Keratinocyte (primary cell): Measurements from ENCODE around the gene NTSR1. TPM values are rescaled to one million over a fixed set of nuclear protein-coding genes. Genes with fewer than 3 reads are reported as not detected.

Experiments used
- DNase-seq: peaks from one replicate; pipeline ENCODE4 v3.0.0-alpha.2; 2011; ENCODE audit warnings: low read depth, missing footprints, low spot score
- FAIRE-seq: peaks from 2 replicates; lab custom pipeline; 2011; peaks lifted over from hg19 to GRCh38; lab: Jason Lieb, UNC
- H2AFZ ChIP-seq: 2 replicates; pipeline ENCODE4 v1.6.0; 2012; ENCODE audit warnings: low read length, control low read depth, inconsistent platforms; ENCODE audit not compliant: control insufficient read depth
- H3K27ac ChIP-seq: 2 replicates; pipeline ENCODE4 v1.5.1; 2011; ENCODE audit warnings: low read length; ENCODE audit not compliant: control insufficient read depth, insufficient read depth
- H3K27me3 ChIP-seq: 3 replicates; pipeline ENCODE4 v1.6.0; 2011; ENCODE audit warnings: low read length; ENCODE audit not compliant: control insufficient read depth, insufficient read depth; ENCODE audit errors: extremely low read depth
- H3K36me3 ChIP-seq, 2 experiments: 2 replicates in 1 of 2; 3 replicates in 1 of 2; pipeline ENCODE4 v1.5.1; 2011; ENCODE audit warnings: low read length in 2 of 2, mild to moderate bottlenecking in 1 of 2; ENCODE audit not compliant: control insufficient read depth in 2 of 2, insufficient read depth in 2 of 2; ENCODE audit errors: extremely low read depth in 1 of 2
- H3K4me1 ChIP-seq: 3 replicates; pipeline ENCODE4 v1.5.1; 2011; ENCODE audit warnings: low read length; ENCODE audit not compliant: control insufficient read depth, insufficient read depth; ENCODE audit errors: extremely low read depth
- H3K4me2 ChIP-seq: 3 replicates; pipeline ENCODE4 v1.6.0; 2011; ENCODE audit warnings: low read depth, low read length; ENCODE audit not compliant: control insufficient read depth, insufficient read depth; ENCODE audit errors: extremely low read depth
- H3K4me3 ChIP-seq, 3 experiments: fragments of 200-600 bp in 1 of 3; sonication (generic) in 1 of 3; 2 replicates in 2 of 3; 3 replicates in 1 of 3; pipeline ENCODE4 v1.5.1; 2011 to 2016; ENCODE audit warnings: low read length in 3 of 3, mild to moderate bottlenecking in 3 of 3, control low read depth in 2 of 3, inconsistent platforms in 1 of 3, low read depth in 1 of 3, mixed read lengths in 1 of 3, mixed run types in 1 of 3, moderate library complexity in 1 of 3; ENCODE audit not compliant: control insufficient read depth in 2 of 3, insufficient read depth in 2 of 3; ENCODE audit errors: extremely low read depth in 1 of 3
- H3K79me2 ChIP-seq: 2 replicates; pipeline ENCODE4 v1.6.0; 2012; ENCODE audit warnings: low read length; ENCODE audit not compliant: control insufficient read depth, insufficient read depth
- H3K9ac ChIP-seq: 3 replicates; pipeline ENCODE4 v1.6.0; 2011; ENCODE audit warnings: low read length; ENCODE audit not compliant: control insufficient read depth, insufficient read depth; ENCODE audit errors: extremely low read depth
- H3K9me1 ChIP-seq: 3 replicates; pipeline ENCODE4 v1.6.0; 2011; ENCODE audit warnings: low read length; ENCODE audit not compliant: control insufficient read depth, insufficient read depth; ENCODE audit errors: extremely low read depth
- H3K9me3 ChIP-seq: 2 replicates; pipeline ENCODE4 v1.5.1; 2012; ENCODE audit warnings: low read depth, low read length; ENCODE audit not compliant: control insufficient read depth
- H4K20me1 ChIP-seq: 3 replicates; pipeline ENCODE4 v1.6.0; 2011; ENCODE audit warnings: low read length; ENCODE audit not compliant: control insufficient read depth, insufficient read depth; ENCODE audit errors: extremely low read depth
- EZH2 ChIP-seq: IDR thresholded peaks from one replicate; pipeline ENCODE4 v1.6.1; 2012; ENCODE audit warnings: inconsistent platforms, mild to moderate bottlenecking, low read length, moderate library complexity
- dilution Hi-C: fragments of 300-500 bp; cut with MboI; formaldehyde crosslinking; loops from one replicate; pipeline ENCODE4 v1.7.0; 2020; ENCODE audit warnings: low sequenced_read_pairs; ENCODE audit not compliant: extremely low pct_ligation_motif_present
- polyA plus RNA-seq, 5 experiments: library from polyadenylated mRNA; depleted of rRNA in 3 of 5; stranded (reverse) in 3 of 5; stranded (forward) in 1 of 5; unstranded in 1 of 5; fragments of >200 nt; gene quantifications; 1 replicate in 1 of 5; 2 replicates in 3 of 5; 3 replicates in 1 of 5; pipeline versions ENCODE4 v1.2.1 to v1.2.3, GENCODE V29; 2011 to 2012; ENCODE audit warnings: missing spikeins in 2 of 5, low read depth in 1 of 5, low replicate concordance in 1 of 5
- TF ChIP-seq, protein P1 (sequence below), 3 experiments: IDR thresholded peaks in 1 of 3; conservative IDR thresholded peaks in 1 of 3; optimal IDR thresholded peaks in 1 of 3; 2 replicates in 2 of 3; 3 replicates in 1 of 3; pipeline versions ENCODE3 to v1.5.1; 2011; ENCODE audit warnings: low read length in 3 of 3, mild to moderate bottlenecking in 3 of 3, moderate library complexity in 2 of 3, control low read depth in 1 of 3, inconsistent platforms in 1 of 3; ENCODE audit not compliant: insufficient read depth in 2 of 3; ENCODE audit errors: extremely low read depth in 1 of 3

The NTSR1 gene
- polyA plus RNA-seq, 1 donor (not counting 4 experiments of a cell fraction or from before 2014, with no cell fraction given), result 0.55 TPM

DNA sequence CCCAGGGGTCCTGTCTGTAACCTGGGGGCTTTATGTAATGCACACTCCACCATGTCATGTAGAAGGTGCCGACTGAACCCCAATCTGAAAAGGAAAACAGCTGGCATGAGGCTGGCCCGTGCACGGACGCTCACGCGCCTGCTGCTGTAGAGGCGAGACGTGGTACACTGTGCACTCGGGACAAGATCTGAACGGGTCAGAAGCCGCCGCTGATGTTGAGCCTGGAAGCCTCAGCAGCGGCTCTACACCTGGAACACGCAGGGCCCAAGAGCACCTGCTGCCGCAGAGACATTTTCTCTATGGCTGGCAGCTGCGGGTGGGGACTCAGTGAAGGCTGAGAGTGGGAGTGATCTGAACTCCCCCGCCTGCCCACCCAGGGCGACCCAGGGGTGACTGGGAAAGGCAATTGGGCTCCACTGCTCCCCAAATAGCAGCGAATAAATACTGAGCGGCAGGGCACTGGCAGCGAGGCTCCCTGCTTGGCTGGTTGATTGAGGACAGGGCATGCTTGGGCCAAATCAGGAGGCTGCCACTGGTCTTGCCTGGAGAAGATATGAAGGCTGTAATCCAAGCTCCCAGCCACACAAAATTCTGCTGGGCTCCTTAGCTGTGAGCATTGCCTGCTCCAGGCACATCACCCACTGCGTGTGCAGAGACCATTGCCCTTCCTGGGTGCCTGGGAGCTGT lies 93.5 kb downstream of the NTSR1 start:
- no peak overlapping the region for H3K27ac ChIP-seq
- peaks cover 10% of the 10 kb centered on the region for H3K4me1 ChIP-seq
- H3K9me1 ChIP-seq, result peaks cover 3% of the 10 kb centered on the region
- H3K4me2 ChIP-seq, result no peak overlapping the region
- H4K20me1 ChIP-seq, result no peaks in the 10 kb centered on the region
- no peaks in the 10 kb centered on the region for H3K27me3 ChIP-seq
- no peak overlapping the region for H2AFZ ChIP-seq
- H3K9me3 ChIP-seq, result no peaks in the 10 kb centered on the region
- no peak for TF ChIP-seq EZH2
- TF ChIP-seq, protein P1, sequence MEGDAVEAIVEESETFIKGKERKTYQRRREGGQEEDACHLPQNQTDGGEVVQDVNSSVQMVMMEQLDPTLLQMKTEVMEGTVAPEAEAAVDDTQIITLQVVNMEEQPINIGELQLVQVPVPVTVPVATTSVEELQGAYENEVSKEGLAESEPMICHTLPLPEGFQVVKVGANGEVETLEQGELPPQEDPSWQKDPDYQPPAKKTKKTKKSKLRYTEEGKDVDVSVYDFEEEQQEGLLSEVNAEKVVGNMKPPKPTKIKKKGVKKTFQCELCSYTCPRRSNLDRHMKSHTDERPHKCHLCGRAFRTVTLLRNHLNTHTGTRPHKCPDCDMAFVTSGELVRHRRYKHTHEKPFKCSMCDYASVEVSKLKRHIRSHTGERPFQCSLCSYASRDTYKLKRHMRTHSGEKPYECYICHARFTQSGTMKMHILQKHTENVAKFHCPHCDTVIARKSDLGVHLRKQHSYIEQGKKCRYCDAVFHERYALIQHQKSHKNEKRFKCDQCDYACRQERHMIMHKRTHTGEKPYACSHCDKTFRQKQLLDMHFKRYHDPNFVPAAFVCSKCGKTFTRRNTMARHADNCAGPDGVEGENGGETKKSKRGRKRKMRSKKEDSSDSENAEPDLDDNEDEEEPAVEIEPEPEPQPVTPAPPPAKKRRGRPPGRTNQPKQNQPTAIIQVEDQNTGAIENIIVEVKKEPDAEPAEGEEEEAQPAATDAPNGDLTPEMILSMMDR (optimal IDR thresholded peaks at IDR 0.05 in 1 of 3, IDR thresholded peaks at IDR 0.05 in 1 of 3, conservative IDR thresholded peaks at IDR 0.05 in 1 of 3; ENCODE audit: extremely low read depth in 1 of 3, insufficient read depth in 2 of 3, low read length in 3 of 3), result no peak
- H3K36me3 ChIP-seq, result peaks cover 27 to 29% of the 10 kb centered on the region in 2 experiments
- FAIRE-seq (no peak), DNase-seq (no peak)
- no peak overlapping the region for H3K9ac ChIP-seq
- dilution Hi-C loops, result no loop called here
- H3K79me2 ChIP-seq, result peaks cover 29% of the 10 kb centered on the region
- H3K4me3 ChIP-seq, result no peak overlapping the region

DNA sequence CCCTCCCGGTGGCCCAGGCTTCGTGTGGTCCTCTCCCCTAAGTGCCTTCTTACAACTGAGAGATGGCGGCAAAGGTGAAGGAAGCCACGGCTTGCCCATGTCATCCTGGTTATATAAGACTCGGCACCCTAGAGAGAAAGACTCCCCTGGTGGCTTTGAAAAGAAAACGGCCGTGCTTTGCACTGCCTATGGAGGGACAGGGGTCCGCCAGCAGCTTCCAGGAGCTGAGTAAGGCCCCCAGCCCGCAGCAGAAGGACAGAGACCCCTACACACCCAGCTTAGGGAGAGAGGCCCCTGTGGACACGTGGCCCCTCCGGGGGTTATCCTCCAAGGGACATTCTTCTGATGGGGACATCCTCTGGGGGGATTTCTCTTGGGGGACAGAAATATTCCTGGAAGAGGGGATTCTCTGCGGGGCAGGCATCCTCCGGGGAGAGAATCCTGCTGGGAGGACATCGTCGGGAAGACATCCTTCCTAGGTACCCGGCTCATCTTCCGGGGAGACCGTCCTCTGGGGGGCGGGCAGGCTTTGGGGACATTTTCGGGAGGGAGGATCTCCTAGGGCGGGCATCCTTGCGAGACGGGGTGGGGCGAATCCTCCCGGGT lies 95.5 kb downstream of the NTSR1 start:
- Histone ChIP-seq H3K36me3 (peaks cover 23% of the 10 kb centered on the region in 2 experiments), H2AFZ (peak overlapping the region; percentile 5), H3K9me3 (no peaks in the 10 kb centered on the region), H3K79me2 (peaks cover 25% of the 10 kb centered on the region), H3K4me3 (peak overlapping the region in 2 of 3 experiments; percentile 69 to 87), H3K4me2 (peak overlapping the region; percentile 48), H4K20me1 (peaks cover under 1% of the 10 kb centered on the region), H3K27me3 (no peaks in the 10 kb centered on the region), H3K9me1 (no peaks in the 10 kb centered on the region), H3K9ac (no peak overlapping the region), H3K27ac (no peak overlapping the region), H3K4me1 (peaks cover 12% of the 10 kb centered on the region)
- TF ChIP-seq, protein P1 (optimal IDR thresholded peaks at IDR 0.05 in 1 of 3, IDR thresholded peaks at IDR 0.05 in 1 of 3, conservative IDR thresholded peaks at IDR 0.05 in 1 of 3; ENCODE audit: extremely low read depth in 1 of 3, insufficient read depth in 2 of 3, low read length in 3 of 3), result no peak
- TF ChIP-seq EZH2, result no peak
- DNase-seq (no peak), FAIRE-seq (no peak)
- dilution Hi-C loops, result no loop called here
